Activated CD4-positive, alpha-beta T cell treated with anti-CD3 and anti-CD28 coated beads for 36 hours (primary cell): ENCODE results near the gene CLEC10A. TPM values are rescaled to one million over a fixed set of nuclear protein-coding genes. Genes with fewer than 3 reads are reported as not detected.

Experiments used
- ATAC-seq: fragments of 200-7000 bp; cut with Tn5 transposase; one replicate; pipeline ENCODE4 v1.10.0; 2021; ENCODE audit warnings: mild to moderate bottlenecking, moderate library complexity
- CTCF ChIA-PET: fragments of 350-600 bp; sonication (Branson Sonifier 250); formaldehyde crosslinking; loops from one replicate; lab custom pipeline; 2021; ENCODE audit warnings: antibody characterized with exemption; lab: Charles Lee
- POLR2A ChIA-PET: fragments of 350-600 bp; sonication (Branson Sonifier 250); formaldehyde crosslinking; loops from one replicate; lab custom pipeline; 2021; ENCODE audit warnings: antibody characterized with exemption, inconsistent platforms; lab: Charles Lee
- DNase-seq: peaks from one replicate; pipeline ENCODE4 v3.0.0-alpha.2; 2020
- H3K27ac Mint-ChIP-seq: one replicate; pipeline ENCODE4 v1.8.0; 2021; ENCODE audit warnings: mixed read lengths
- H3K27me3 Mint-ChIP-seq: one replicate; pipeline ENCODE4 v1.8.0; 2021; ENCODE audit warnings: mixed read lengths
- H3K36me3 Mint-ChIP-seq: one replicate; pipeline ENCODE4 v1.8.0; 2021; ENCODE audit warnings: low read depth, mixed read lengths
- H3K4me1 Mint-ChIP-seq: one replicate; pipeline ENCODE4 v1.8.0; 2021; ENCODE audit warnings: mixed read lengths
- H3K4me3 Mint-ChIP-seq: one replicate; pipeline ENCODE4 v1.8.0; 2021; ENCODE audit warnings: mild to moderate bottlenecking, moderate library complexity, mixed read lengths
- H3K9me3 Mint-ChIP-seq: one replicate; pipeline ENCODE4 v1.8.0; 2021; ENCODE audit warnings: low read depth, mixed read lengths
- intact Hi-C, 2 experiments: fragments of 100-400 bp; cut with DNase I in 1 of 2; cut with micrococcal nuclease in 1 of 2; formaldehyde crosslinking; loops; one replicate each; pipeline versions ENCODE4 v1.14.2 to v1.15.1; 2022 to 2024; cut with DNase I, micrococcal nuclease
- total RNA-seq, 2 experiments: library from RNA; stranded (reverse); gene quantifications; one replicate each; pipeline ENCODE4 v1.2.3, GENCODE V29; 2021

Gene CLEC10A
- total RNA-seq, 2 experiments from 2014 or later = not detected

- POLR2A ChIA-PET = interaction anchor here (0.5 kb wide), 1 partner anchor 246 kb away, joined by 5 read pairs; no protein-coding TSS in a partner anchor
- H3K36me3 Mint-ChIP-seq = no peaks in the 10 kb centered on the region
- no peak overlapping the region for H3K4me3 Mint-ChIP-seq
- intact Hi-C loops = no loop called here
- peaks cover 5% of the 10 kb centered on the region for H3K27me3 Mint-ChIP-seq
- no peak overlapping the region for H3K27ac Mint-ChIP-seq
- CTCF ChIA-PET = interaction anchor here (0.5 kb wide), 1 partner anchor 19 kb away, joined by 3 read pairs; no protein-coding TSS in a partner anchor
- no peaks in the 10 kb centered on the region for H3K9me3 Mint-ChIP-seq
- DNase-seq = no peak
- ATAC-seq = no peak
- no peaks in the 10 kb centered on the region for H3K4me1 Mint-ChIP-seq
Measured at GRCh38 chr17:7114875-7115614, 35.0 kb upstream of the CLEC10A start.

GRCh38 chr17:7114241-7114874 is 34.3 kb upstream of the CLEC10A start, which contains the start of gene ASGR2:
TSS of gene ASGR2 (minus strand) at chr17:7114822. CDS start at chr17:7114240, 582 bp downstream.
- CTCF ChIA-PET = interaction anchor here (0.5 kb wide), 1 partner anchor 19 kb away, joined by 3 read pairs; no protein-coding TSS in a partner anchor
- intact Hi-C loops = no loop called here

GRCh38 chr17:7113273-7114071 is 33.4 kb upstream of the CLEC10A start:
- Mint-ChIP-seq H3K36me3 (no peaks in the 10 kb centered on the region), H3K27ac (no peak overlapping the region), H3K4me1 (peaks cover 8% of the 10 kb centered on the region), H3K4me3 (no peak overlapping the region), H3K9me3 (no peaks in the 10 kb centered on the region), H3K27me3 (no peaks in the 10 kb centered on the region)
- POLR2A ChIA-PET = no interaction called here
- CTCF ChIA-PET = interaction anchor here (0.7 kb wide), 1 partner anchor 820 kb away, joined by 3 read pairs; no protein-coding TSS in a partner anchor
- DNase-seq = no peak
- no peak for ATAC-seq
- intact Hi-C loops = no loop called here

More at GRCh38 chr17:7114241-7114874, 34.3 kb upstream of the CLEC10A start, which contains the start of gene ASGR2:
- POLR2A ChIA-PET = interaction anchor here (0.5 kb wide), 1 partner anchor 247 kb away, joined by 5 read pairs; no protein-coding TSS in a partner anchor
- Mint-ChIP-seq H3K4me1 (peaks cover 7% of the 10 kb centered on the region), H3K36me3 (no peaks in the 10 kb centered on the region), H3K9me3 (no peaks in the 10 kb centered on the region), H3K27me3 (no peaks in the 10 kb centered on the region), H3K4me3 (no peak within 1 kb of the TSS), H3K27ac (no peak within 1 kb of the TSS)
- no peak for DNase-seq
- no peak for ATAC-seq

- Mint-ChIP-seq H3K9me3 (no peaks in the 10 kb centered on the region), H3K27ac (no peak overlapping the region), H3K4me1 (peaks cover 8% of the 10 kb centered on the region), H3K36me3 (no peaks in the 10 kb centered on the region), H3K4me3 (no peak overlapping the region), H3K27me3 (no peaks in the 10 kb centered on the region)
- CTCF ChIA-PET = interaction anchor here (1.1 kb wide), 1 partner anchor 24 kb away, joined by 4 read pairs; no protein-coding TSS in a partner anchor
- intact Hi-C loops = no loop called here
- ATAC-seq = no peak
- POLR2A ChIA-PET = interaction anchor here (0.6 kb wide), 1 partner anchor 36 kb away, joined by 4 read pairs; no protein-coding TSS in a partner anchor
- no peak for DNase-seq
Measured at GRCh38 chr17:7112510-7113108, 32.6 kb upstream of the CLEC10A start.

- H3K27ac Mint-ChIP-seq = no peak overlapping the region
- no peaks in the 10 kb centered on the region for H3K36me3 Mint-ChIP-seq
- no peak overlapping the region for H3K4me3 Mint-ChIP-seq
- DNase-seq (no peak), ATAC-seq (no peak)
- H3K9me3 Mint-ChIP-seq = no peaks in the 10 kb centered on the region
- intact Hi-C loops = no loop called here
- no peaks in the 10 kb centered on the region for H3K27me3 Mint-ChIP-seq
- CTCF ChIA-PET = interaction anchor here (0.6 to 1.1 kb wide), 3 partner anchors 25 to 649 kb away, joined by 3 to 4 read pairs (median 3); no protein-coding TSS in a partner anchor
- POLR2A ChIA-PET = no interaction called here
- H3K4me1 Mint-ChIP-seq = peaks cover 8% of the 10 kb centered on the region
Measured at GRCh38 chr17:7111784-7112509, 31.9 kb upstream of the CLEC10A start.

- POLR2A ChIA-PET = no interaction called here
- CTCF ChIA-PET = interaction anchor here (0.6 kb wide), 1 partner anchor 67 kb away, joined by 3 read pairs; the partner anchor contains the start of gene SLC16A11
- Mint-ChIP-seq H3K36me3 (no peaks in the 10 kb centered on the region), H3K9me3 (no peaks in the 10 kb centered on the region), H3K4me3 (no peak overlapping the region), H3K27me3 (no peaks in the 10 kb centered on the region), H3K4me1 (peaks cover 8% of the 10 kb centered on the region), H3K27ac (no peak overlapping the region)
- intact Hi-C loops = no loop called here
- DNase-seq = no peak
- ATAC-seq = no peak
Measured at GRCh38 chr17:7110617-7111306, 30.7 kb upstream of the CLEC10A start.

- no peak for DNase-seq
- intact Hi-C loops = no loop called here
- Mint-ChIP-seq H3K36me3 (no peaks in the 10 kb centered on the region), H3K4me3 (no peak overlapping the region), H3K27ac (no peak overlapping the region), H3K9me3 (no peaks in the 10 kb centered on the region), H3K27me3 (no peaks in the 10 kb centered on the region), H3K4me1 (peaks cover 8% of the 10 kb centered on the region)
- no peak for ATAC-seq
- CTCF ChIA-PET = no interaction called here
- POLR2A ChIA-PET = no interaction called here
Measured at GRCh38 chr17:7109461-7110322, 29.6 kb upstream of the CLEC10A start.

GRCh38 chr17:7108981-7109380 is 28.9 kb upstream of the CLEC10A start:
- Mint-ChIP-seq H3K27ac (no peak overlapping the region), H3K27me3 (no peaks in the 10 kb centered on the region), H3K9me3 (no peaks in the 10 kb centered on the region), H3K36me3 (no peaks in the 10 kb centered on the region), H3K4me1 (peaks cover 8% of the 10 kb centered on the region), H3K4me3 (no peak overlapping the region)
- CTCF ChIA-PET = no interaction called here
- no peak for DNase-seq
- no peak for ATAC-seq
- POLR2A ChIA-PET = no interaction called here
- intact Hi-C loops = no loop called here

GRCh38 chr17:7108560-7108925 is 28.5 kb upstream of the CLEC10A start:
- no peak for ATAC-seq
- DNase-seq = no peak
- Mint-ChIP-seq H3K4me3 (no peak overlapping the region), H3K4me1 (peaks cover 8% of the 10 kb centered on the region), H3K27ac (no peak overlapping the region), H3K9me3 (no peaks in the 10 kb centered on the region), H3K36me3 (no peaks in the 10 kb centered on the region), H3K27me3 (no peaks in the 10 kb centered on the region)
- ChIA-PET CTCF (no interaction called here), POLR2A (no interaction called here)
- intact Hi-C loops = no loop called here
